Heart left ventricle (tissue), 13 donors: Measurements from ENCODE around the gene TMEFF1.

Experiments
- CTCF ChIP-seq, 12 donors: fragments of 200-600 bp; sonication (generic) in 4 of 12; IDR thresholded peaks; one replicate each; pipeline versions ENCODE4 v1.5.0 to v1.8.0; 2018 to 2022; ENCODE audit warnings: antibody characterized with exemption in 12 of 12, mild to moderate bottlenecking in 5 of 12
- POLR2A ChIP-seq, 2 donors: fragments of 450-650 bp; IDR thresholded peaks; one replicate each; pipeline ENCODE4 v1.6.1; 2017; ENCODE audit warnings: antibody characterized with exemption in 2 of 2, mild to moderate bottlenecking in 2 of 2, moderate library complexity in 2 of 2
- donor health status: ischemic (EF 13 %, LVEDD 7.1; RV severe dilation, severe dysfunction).
- donor health status: DM: no; HTN: yes; CAD: no.
- donor health status: DM: no; HTN: no; CAD: no.
- donor health status: ischemic (EF 25% LVEDD 6.9; RV normal size, moderate dysfunction).
- donor health status: ischemic (EF 25% LVEDD 5.7; RV mildly dilated, moderate dysfunction).
- donor health status: ischemic (EF 35%, LVEDD 5.7; RV mildly dilated, moderate dysfunction).
- donor health status: nonischemic (EF 11% LVEDD 7.7; RV severe dilation, severe dysfunction).
- donor health status: DM: yes; HTN: yes; CAD: no.
- donor health status: PGD.
- donor health status: ischemic (EF 29% LVEDD 5.4; RV normal size, mild dysfunction).
- donor health status: nonischemic (EF 23%, LVEDD 6.1; RV moderate dilation, normal function).

- TF ChIP-seq CTCF (IDR thresholded peaks at IDR 0.05) (no peak), POLR2A (IDR thresholded peaks at IDR 0.05) (no peak)
These were observed 681 bp upstream of the TMEFF1 start for GRCh38 chr9:100472268-100472667.
